GM19324 (cell line): ENCODE measurements around the gene CD9.

Source experiments
- ATAC-seq: cut with Tn5 transposase; IDR thresholded peaks from one replicate; pipeline ENCODE4 v1.9.1; 2021; ENCODE audit warnings: mild to moderate bottlenecking, moderate library complexity; ENCODE audit not compliant: unreplicated experiment, low FRiP score

Gene CD9

GRCh38 chr12:6215932-6216494 is 15.8 kb downstream of the CD9 start:
- ATAC-seq: no peak

- ATAC-seq: no peak
Measured at GRCh38 chr12:6216581-6216980, 16.4 kb downstream of the CD9 start.

GRCh38 chr12:6218347-6218925 is 18.2 kb downstream of the CD9 start:
- no peak for ATAC-seq

DNA sequence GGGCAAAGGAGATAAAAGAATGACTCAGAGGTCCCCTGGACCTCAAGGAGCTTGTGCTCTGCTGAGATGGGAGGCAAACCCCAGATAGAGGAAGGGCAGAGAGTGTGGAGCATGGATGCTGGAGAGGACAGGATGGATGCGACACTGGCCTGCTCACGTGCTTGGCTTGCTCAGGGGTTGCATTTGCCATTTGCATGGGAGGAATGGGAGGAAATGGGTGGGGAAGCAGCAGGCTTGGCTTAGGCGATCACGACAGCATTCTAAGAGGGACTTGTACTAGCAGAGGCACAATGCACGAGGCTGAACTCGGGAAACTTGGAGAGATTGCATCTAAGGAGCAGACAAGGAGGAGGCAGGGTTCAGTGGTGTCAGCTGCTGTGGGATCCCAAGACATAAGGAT is 19.8 kb downstream of the CD9 start:
- no peak for ATAC-seq

DNA sequence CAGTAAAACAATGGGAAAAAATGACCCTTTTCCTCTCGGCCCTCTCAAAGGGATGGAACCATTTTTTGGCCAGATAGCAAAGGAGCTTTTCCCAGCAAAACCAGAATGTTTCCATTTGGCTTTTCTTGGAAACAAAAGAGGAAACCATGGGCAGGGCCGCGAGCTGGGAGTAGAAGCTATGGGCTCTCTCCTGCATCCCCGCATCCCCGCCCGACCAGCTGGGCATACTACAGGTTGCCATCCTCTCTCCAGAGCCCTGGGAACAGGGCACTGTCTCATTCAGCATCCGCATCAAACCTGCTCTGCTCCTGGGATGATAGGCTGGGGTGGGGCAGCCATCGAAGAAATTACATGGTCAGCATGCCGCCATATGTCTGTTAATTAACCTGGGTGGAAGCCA is 20.9 kb downstream of the CD9 start:
- no peak for ATAC-seq

GRCh38 chr12:6222078-6222654 is 22.0 kb downstream of the CD9 start:
- ATAC-seq: no peak

DNA sequence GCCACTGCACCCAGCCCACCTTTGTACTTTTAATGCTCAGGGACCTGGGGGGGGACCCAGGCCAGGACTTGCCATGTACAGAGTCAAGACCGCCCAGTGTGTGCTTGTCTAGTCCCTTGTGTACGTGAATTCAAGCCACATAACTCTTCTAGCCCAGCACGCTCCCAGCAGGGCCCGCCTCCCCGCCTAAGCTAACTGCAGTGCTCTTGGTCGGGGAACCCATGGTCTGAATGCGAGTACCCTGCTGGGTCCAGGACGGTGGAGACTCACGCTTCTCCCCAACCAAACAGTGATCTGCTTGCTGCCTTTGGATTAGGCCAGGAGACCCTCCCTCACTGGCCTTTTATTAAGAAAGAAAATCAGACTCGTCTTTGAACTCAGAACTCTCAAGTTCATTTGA is 23.3 kb downstream of the CD9 start:
- no peak for ATAC-seq

DNA sequence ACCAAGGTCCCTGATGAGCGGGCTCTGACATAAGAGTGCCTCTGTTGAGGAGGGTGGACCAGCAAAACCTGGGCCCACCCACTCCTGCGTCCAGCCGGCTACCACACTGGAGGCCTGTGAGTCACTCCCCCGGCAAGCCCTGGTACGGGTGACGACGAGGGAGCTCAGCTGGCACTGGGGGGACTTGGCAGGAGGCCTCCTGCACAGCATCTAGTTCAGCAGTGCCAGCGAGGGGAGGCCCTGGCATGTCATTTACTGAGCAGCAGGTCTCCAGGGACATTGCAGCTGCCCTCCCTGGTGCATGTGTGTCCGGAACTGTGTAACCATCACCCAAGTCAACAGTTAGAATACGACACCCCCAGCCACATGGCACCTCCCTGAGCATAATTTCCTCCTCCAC is 24.4 kb downstream of the CD9 start:
- ATAC-seq: no peak

- no peak for ATAC-seq
Measured at GRCh38 chr12:6225630-6226001, 25.4 kb downstream of the CD9 start.

DNA sequence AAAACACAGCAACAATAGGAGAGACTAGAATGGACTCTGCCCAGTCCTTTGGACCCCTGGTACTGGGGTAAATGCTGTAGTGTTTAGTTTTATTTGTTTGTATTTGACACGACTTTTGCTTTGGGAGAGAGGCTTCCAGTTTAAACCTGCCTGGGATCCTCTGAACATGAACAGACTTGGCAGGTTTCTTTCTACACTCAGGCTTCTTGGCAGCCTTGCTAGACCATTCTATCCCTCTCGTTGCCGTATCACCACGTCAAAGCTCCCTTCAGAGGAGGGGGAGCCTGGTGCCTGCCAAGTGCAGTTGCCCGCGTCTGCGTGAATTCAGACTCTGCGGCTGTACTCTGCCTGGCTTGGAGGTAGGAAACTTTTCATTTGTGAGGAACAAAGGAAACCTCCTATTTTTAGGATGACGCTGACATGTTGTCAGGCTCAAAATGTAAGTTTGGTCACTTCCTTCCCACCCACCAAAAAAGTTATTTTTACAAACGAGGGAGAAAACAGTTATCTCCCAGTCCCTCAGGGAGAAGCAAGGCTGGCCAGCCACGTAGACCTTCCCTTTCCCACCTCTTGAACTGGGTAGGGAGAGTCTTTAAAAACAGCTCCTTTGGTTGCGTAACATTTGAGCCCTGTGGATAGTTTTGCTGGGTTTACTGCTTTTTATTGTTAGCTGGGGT is 25.9 kb downstream of the CD9 start:
- ATAC-seq: no peak

DNA sequence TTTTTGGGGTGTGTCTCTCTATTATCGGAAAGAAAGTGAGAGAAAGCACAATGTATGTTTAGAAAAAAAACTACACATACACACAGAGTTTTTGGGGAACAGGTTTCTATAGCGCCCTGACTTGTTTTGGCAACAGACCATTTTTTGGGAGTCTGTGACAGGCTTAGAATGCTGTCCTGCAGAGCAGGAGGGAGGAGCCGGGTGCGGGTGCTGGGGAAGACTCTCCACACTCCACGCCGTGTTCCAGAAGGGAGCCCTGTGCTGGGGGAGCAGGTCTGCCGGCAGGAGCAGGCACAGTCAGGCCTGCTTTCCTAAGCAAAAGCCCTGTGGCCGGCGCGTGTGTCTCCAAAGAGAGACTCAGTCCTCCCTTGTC is 26.5 kb downstream of the CD9 start:
- ATAC-seq: no peak

DNA sequence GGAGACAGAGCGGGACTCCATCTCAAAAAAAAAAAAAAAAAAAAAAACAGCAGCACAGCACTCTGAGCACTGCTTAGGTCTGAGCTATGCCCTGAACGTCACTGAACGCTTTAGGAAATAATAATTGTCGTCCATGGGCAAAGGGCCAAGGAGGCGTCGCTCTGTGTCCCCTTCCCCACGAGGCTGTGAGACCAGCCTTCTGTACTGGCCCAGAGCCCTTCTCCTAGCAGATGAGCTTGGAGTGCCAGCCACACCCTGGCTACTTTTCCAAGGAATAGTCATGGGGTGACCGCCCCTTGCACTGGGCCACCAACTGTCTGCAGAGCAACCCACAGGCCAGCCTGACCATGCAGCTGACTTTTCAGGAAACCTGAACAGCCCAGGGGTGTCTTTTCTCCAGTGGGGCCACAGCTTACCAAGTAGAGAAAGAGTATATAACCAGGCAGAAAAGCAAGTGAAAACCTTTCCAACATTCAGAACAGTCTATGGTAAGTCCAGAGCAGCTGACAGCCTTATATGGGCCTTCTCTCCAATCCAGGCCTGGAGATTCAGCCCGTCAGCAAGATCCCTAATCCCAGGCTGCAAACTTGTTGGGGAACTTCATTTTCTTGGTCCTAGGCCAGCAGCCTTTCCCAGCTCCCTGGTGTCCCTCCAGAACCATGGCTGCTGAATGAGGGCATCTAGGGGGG is 28.5 kb downstream of the CD9 start:
- ATAC-seq: no peak

- no peak for ATAC-seq
Measured at GRCh38 chr12:6229224-6230218, 29.3 kb downstream of the CD9 start.

DNA sequence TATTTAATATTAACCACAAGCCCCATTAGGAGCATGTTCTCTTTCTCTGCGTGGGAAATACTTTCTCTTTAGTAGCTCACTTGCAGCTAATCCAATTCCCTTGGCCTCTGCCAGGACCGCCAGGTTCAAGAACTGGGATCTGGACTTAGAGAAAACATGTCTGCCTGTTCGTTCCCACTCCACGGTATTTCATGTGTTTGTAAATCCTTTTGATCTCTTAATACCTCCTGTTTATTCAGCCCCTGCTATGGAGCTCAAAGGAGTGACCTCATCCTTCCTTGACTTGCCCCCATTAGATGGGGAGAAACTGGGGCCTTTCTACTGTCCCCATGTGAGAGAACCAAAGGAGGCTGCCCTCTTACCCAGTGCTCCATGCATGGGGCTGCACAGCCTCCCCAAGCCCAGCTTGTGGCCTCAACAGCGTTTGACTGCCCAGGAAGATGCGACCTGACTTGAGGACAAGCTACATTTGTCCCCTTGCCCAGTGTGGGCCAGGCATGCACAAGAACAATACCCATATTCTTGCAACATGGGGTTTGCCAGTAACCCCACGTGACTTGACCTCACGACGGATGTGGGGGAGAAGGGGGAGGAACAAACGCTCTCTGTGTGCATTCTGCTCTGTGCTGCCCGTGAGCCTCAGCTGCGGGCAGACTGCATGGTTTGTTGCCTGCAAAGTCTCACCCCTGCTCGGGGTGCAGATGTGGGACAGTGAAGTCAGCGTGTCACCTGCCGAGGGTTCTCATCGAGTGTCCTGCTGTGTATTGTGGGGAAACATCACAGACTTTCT is 30.3 kb downstream of the CD9 start:
- no peak for ATAC-seq

DNA sequence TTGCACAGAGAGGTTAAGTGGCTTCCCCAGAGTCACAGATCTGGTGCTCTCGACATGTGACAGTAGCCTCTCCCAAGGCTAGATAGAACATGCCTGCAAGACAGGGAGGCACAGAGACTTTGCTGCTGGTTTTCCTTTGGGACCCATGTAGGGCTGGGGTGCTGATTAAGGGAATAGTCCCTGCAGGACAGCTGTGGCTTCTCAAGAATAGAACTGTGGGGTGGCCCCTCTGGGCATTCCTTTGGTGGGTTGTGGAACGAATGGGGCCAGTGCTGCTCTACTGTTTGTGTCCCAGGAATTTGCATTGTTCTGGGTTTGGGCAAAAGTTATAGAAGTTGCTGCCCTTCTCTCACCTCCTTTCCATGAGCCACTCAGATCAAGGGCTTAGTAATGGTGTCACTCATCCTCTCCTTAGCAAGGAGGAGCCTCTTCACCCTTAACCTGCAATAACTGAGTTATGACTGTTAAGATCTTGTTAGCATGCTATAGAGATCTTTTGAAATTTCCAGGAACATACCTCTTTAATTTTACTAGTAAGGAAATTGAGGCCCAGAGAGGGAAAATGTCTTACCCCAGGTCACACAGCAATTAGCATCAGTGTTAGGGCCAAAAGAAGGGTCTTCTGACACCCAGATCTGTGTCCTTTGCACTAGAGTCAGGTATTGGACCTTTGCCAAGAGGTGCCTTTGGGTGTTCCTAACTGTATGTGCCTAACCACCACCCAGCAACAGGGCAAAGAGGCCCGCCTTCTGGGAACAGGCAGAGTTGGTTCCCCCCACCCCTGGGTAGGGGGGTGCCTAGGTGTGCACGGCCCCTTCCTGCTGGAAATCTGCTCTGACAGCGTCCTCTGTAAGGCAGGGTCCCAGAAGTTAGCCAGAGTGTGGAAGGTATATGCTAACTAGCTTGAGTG is 31.4 kb downstream of the CD9 start:
- ATAC-seq: no peak

- ATAC-seq: no peak
Measured at GRCh38 chr12:6233121-6233971, 33.1 kb downstream of the CD9 start.

- no peak for ATAC-seq
Measured at GRCh38 chr12:6234214-6234613, 34.0 kb downstream of the CD9 start.

DNA sequence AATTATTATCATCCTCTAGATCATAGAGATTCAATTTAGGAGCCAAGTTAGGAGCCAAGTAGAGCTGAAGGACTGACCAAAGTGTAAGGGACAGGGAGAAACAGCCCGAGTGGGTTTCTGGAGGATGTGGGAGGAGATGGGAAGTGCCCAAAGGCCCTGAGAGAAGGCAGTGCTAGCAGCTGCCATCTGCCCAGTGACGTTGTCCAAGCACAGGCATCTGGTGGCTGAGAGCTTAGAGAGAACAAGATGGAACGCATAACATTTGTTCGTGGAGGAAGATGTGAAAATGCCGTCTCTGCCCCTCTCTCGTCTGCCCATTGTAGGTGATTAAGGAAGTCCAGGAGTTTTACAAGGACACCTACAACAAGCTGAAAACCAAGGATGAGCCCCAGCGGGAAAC is 34.7 kb downstream of the CD9 start:
- ATAC-seq: no peak
